B cell (primary cell): Measurements from ENCODE around the gene TRPM4.

Experiments used
- CTCF ChIP-seq: fragments of 200-600 bp; IDR thresholded peaks from one replicate; pipeline ENCODE4 v1.8.0; 2022; ENCODE audit warnings: antibody characterized with exemption, mild to moderate bottlenecking
- EZH2 ChIP-seq: IDR thresholded peaks from 2 replicates; pipeline ENCODE4 v1.6.1; 2012; ENCODE audit warnings: borderline replicate concordance, low read depth, mild to moderate bottlenecking, moderate library complexity, low read length; ENCODE audit not compliant: insufficient read depth, poor library complexity, severe bottlenecking

DNA sequence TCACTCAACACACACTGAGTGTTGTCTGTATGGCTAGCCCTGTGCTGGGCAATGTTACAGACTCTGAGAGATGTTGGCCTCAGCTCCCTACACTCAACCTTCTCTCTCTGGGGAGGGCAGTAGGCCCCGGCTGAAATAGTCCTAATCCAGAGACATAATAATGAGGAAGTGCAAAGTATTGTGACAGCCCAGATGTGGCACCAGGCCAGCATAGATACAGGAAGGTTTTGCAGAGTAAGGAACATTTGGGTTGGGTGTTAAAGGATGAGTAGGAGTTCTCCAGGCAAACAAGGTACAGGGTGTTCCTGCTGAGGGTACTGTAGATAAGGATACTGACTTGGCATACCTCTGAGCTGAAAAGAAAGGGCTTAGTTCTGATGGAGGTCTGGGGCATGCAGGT lies 41.0 kb upstream of the TRPM4 start:
- TF ChIP-seq CTCF (no peak), EZH2 (no peak)
